ENCODE measurements around the gene KLHL25. TPM values are rescaled to one million over a fixed set of nuclear protein-coding genes. Genes with fewer than 3 reads are reported as not detected.
"Not testable (repeated sequence)": the region's sequence is repeated elsewhere in the genome, so short reads cannot be mapped to it uniquely, and the experiment has no call there.

The KLHL25 gene
- polyA plus RNA-seq, 1 experiment = 4.5 TPM

- no peak for TF ChIP-seq CTCF (IDR thresholded peaks at IDR 0.05; ENCODE audit: insufficient read depth, low read depth, low read length)
- H3K4me3 ChIP-seq (ENCODE audit: low read depth, low read length) = no peak overlapping the region
- ChIA-PET POLR2A (no interaction called here), CTCF (interaction anchor here (0.7 kb wide), 1 partner anchor 31 kb away, joined by 3 read pairs; no protein-coding TSS in a partner anchor)
- no peaks in the 10 kb centered on the region for H3K27me3 ChIP-seq (ENCODE audit: control insufficient read depth, insufficient read depth, low read length)
- no peaks in the 10 kb centered on the region for H3K36me3 ChIP-seq (ENCODE audit: control insufficient read depth, insufficient read depth, low read length)
- DNase-seq (ENCODE audit: low read depth) = no peak
Observed at GRCh38 chr15:85810075-85810474, 15.3 kb upstream of the KLHL25 start.

GRCh38 chr15:85805420-85805819 is 10.7 kb upstream of the KLHL25 start:
- Histone ChIP-seq H3K27me3 (ENCODE audit: control insufficient read depth, insufficient read depth, low read length) (no peaks in the 10 kb centered on the region), H3K36me3 (ENCODE audit: control insufficient read depth, insufficient read depth, low read length) (no peaks in the 10 kb centered on the region), H3K4me3 (ENCODE audit: low read depth, low read length) (no peak overlapping the region)
- TF ChIP-seq CTCF (IDR thresholded peaks at IDR 0.05; ENCODE audit: insufficient read depth, low read depth, low read length) = no peak
- CTCF ChIA-PET = no interaction called here
- DNase-seq (ENCODE audit: low read depth) = no peak
- POLR2A ChIA-PET = no interaction called here

- CTCF ChIA-PET = interaction anchor here (1.0 kb wide), 1 partner anchor 50 kb away, joined by 3 read pairs; no protein-coding TSS in a partner anchor
- Histone ChIP-seq H3K27me3 (ENCODE audit: control insufficient read depth, insufficient read depth, low read length) (no peaks in the 10 kb centered on the region), H3K4me3 (ENCODE audit: low read depth, low read length) (no peak overlapping the region), H3K36me3 (ENCODE audit: control insufficient read depth, insufficient read depth, low read length) (no peaks in the 10 kb centered on the region)
- POLR2A ChIA-PET = no interaction called here
- TF ChIP-seq CTCF (IDR thresholded peaks at IDR 0.05; ENCODE audit: insufficient read depth, low read depth, low read length) = no peak
- no peak for DNase-seq (ENCODE audit: low read depth)
Observed at GRCh38 chr15:85804481-85805170, 9.9 kb upstream of the KLHL25 start.

GRCh38 chr15:85802617-85803016 is 7.9 kb upstream of the KLHL25 start:
- CTCF ChIA-PET = interaction anchor here (0.8 to 1.4 kb wide), 2 partner anchors 20 to 56 kb away, joined by 3 to 4 read pairs; no protein-coding TSS in a partner anchor
- H3K27me3 ChIP-seq (ENCODE audit: control insufficient read depth, insufficient read depth, low read length); H3K4me3 ChIP-seq (ENCODE audit: low read depth, low read length); H3K36me3 ChIP-seq (ENCODE audit: control insufficient read depth, insufficient read depth, low read length); POLR2A ChIA-PET; DNase-seq (ENCODE audit: low read depth): not testable (repeated sequence)

- ChIA-PET POLR2A (no interaction called here), CTCF (interaction anchor here (0.6 to 2.2 kb wide), 5 partner anchors 28 to 88 kb away, joined by 3 to 5 read pairs (median 3); no protein-coding TSS in a partner anchor)
- Histone ChIP-seq H3K4me3 (ENCODE audit: low read depth, low read length) (no peak overlapping the region), H3K27me3 (ENCODE audit: control insufficient read depth, insufficient read depth, low read length) (no peaks in the 10 kb centered on the region), H3K36me3 (ENCODE audit: control insufficient read depth, insufficient read depth, low read length) (no peaks in the 10 kb centered on the region)
- no peak for TF ChIP-seq CTCF (IDR thresholded peaks at IDR 0.05; ENCODE audit: insufficient read depth, low read depth, low read length)
- DNase-seq (ENCODE audit: low read depth) = no peak
Observed at GRCh38 chr15:85800478-85801123, 5.9 kb upstream of the KLHL25 start.

GRCh38 chr15:85796371-85796770 is 1.6 kb upstream of the KLHL25 start:
- POLR2A ChIA-PET; DNase-seq (ENCODE audit: low read depth); H3K4me3 ChIP-seq (ENCODE audit: low read depth, low read length); H3K36me3 ChIP-seq (ENCODE audit: control insufficient read depth, insufficient read depth, low read length); H3K27me3 ChIP-seq (ENCODE audit: control insufficient read depth, insufficient read depth, low read length): not testable (repeated sequence)
- CTCF ChIA-PET = interaction anchor here (1.1 kb wide), 1 partner anchor 44 kb away, joined by 8 read pairs; no protein-coding TSS in a partner anchor
